ENCODE data around the gene SIRPB2. TPM values are rescaled to one million over a fixed set of nuclear protein-coding genes. Genes with fewer than 3 reads are reported as not detected.

Gene SIRPB2
- total and polyA plus RNA-seq, 2 of the 8 experiments (the other 6 are each of a cell fraction or from before 2014, with no cell fraction given) = 0.28 TPM; not detected in 1

GRCh38 chr20:1457992-1458391 lies 33.2 kb downstream of the SIRPB2 start (continued):
- TF ChIP-seq CHD7 (IDR thresholded peaks at IDR 0.05; ENCODE audit: insufficient replicate concordance, low read length) (no peak), YY1 (IDR thresholded peaks at IDR 0.05; ENCODE audit: low read depth, low read length) (no peak), SIX5 (IDR thresholded peaks at IDR 0.05; ENCODE audit: low read depth, low read length) (no peak), MAX (IDR thresholded peaks at IDR 0.05) (no peak), EZH2 (IDR thresholded peaks at IDR 0.05; ENCODE audit: low read depth, low read length, severe bottlenecking) (no peak), FOSL1 (IDR thresholded peaks at IDR 0.05; ENCODE audit: insufficient read depth, low read depth, low read length) (no peak), SP1 (IDR thresholded peaks at IDR 0.05; ENCODE audit: low read depth, low read length) (no peak)

Data from H1 (cell line).